ENCODE data around the gene MAPK9.
"Not testable (repeated sequence)": the region's sequence is repeated elsewhere in the genome, so short reads cannot be mapped to it uniquely, and the experiment has no call there.

The MAPK9 gene

DNA sequence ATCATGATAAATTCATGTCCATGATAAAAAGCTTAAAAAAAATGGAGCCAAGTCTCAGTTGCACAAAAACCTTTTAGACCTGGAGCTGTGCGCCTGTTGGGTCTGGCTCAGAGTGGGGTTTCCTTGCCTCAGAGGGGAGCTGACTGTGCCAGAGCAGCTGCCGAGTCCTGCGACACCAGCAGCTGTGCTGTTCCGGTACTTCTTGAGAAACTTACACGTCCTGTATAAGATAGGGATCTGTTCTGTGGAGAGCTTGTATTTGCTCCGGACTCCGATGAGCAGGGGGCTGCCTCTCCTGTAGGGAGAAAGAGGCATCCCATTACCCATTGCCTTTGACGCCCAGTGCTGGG, 32.7 kb upstream of the MAPK9 start:
- DNase-seq: no peak

DNA sequence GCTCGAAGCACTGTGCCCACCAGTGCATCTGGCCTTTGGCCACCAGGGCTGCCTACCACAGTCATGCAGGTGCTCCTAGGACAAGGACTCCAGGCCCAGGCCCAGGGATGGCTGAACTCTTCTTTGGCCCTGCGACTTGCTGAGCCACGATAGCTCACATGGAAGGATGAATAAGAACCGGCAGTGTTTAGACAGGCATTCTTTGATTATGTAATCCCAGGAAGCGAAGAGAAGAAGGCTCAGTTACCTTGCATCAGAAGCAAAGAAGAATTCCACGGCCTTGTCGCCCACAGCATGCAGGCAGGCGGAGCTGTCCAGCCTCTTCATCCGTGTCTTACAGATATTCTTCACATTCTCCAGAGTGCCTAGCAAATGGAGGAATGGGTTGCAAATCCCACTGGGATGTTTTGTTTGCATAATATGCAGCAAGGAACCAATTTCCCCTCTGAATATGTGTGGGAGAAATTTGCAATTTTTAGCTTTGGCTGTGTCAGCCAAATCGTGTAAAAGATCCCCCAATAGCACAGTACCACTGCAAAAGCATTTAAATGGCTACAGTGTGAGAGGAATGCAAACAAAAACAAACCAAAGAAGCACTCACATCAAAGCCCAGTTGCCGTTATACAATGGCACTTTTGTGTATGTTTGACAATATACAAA, 32.2 kb upstream of the MAPK9 start:
- DNase-seq: no peak

- no peak for DNase-seq
Measured at GRCh38 chr5:180323160-180323559, 31.3 kb upstream of the MAPK9 start.

DNA sequence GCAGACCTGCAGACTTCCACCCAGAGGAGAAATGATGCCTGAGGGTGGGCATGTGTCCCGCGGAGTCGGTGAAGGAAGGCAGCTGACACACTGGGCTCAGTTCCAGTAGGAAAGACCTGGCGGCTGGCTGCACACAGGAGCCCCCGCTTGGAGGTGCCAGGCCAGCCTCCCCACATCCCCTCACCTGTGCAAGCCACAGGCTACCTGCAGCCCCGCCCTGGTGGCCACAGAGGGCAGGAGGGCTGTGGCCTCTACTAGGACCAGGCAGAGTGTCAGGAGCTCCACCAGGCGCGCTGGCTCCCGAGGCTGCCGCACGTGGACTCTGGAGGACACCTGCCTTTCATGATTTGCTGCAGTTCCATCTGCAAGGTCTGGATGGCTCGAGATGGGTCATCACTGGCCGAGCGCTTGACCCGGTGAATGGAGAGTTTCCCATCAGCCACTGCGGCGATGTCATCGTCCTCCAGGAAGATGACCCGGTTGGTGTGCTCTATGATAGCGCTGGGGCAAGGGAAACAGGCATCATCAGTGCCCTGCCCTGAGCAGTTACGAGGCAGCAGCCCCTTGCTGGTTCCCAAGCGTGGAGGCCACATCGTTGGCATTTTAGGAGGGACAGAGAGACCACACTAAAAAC, 26.7 kb upstream of the MAPK9 start:
- DNase-seq: no peak

DNA sequence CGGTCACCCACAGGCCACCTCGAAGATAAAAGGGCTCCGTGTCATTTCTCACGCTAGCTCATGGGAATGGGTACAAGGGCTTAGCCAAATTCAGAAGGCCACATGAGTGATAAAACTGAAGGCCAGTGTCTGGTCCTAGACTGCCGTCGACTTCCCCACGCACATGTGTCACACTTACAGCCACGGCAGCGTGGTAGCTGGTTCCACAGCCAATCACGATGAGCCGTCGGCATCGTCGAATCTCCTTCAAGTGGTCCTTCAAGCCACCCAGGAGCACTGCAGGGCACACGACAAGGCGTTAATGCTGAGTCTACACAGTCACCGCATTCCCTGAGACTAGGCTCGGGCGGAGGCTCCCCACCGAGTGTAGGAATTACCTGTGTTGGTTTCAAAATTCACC, 24.7 kb upstream of the MAPK9 start:
- DNase-seq: no peak

DNA sequence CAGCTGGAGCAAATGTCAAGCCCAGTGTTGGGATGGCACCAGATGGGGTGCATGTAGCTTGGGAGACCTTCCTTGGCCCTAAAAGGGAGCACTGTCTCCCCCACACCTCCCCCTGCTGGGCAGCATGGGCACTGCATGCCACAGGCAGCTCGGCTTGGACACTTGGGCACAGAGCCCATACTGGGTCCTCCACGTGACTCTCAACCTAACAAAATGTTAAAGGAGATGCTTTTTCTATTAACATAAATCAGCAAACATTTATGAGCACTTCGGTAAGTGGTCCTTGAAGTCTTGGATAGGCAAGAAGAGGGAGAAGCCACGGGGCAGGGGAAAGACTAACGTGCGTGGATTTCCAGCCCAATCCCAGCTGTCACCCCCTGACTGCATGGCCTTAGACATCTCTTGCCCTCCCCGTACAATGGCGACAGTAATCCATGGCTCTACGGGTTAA, 23.9 kb upstream of the MAPK9 start:
- DNase-seq: no peak

- no peak for DNase-seq
Measured at GRCh38 chr5:180313677-180314505, 22.0 kb upstream of the MAPK9 start.

DNA sequence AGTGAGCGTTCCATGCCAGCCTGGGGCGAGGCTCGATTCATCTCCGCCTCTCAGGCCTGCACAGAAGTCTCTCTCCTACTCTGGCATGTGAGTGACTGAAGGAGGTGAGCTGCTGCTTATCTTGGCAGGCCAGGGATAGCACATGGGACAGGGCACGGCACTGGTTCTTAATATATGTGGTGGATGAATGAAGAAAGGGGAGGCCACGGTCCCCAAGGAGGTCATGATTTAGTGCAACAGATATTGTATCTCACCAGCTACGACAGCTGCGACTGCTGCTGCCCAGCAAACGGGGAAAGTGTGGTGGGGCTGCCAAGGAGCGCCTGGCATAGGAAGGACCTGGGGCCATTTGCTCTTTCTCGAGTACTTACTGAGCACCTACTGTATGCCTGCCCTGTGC, 19.3 kb upstream of the MAPK9 start:
- no peak for DNase-seq

DNA sequence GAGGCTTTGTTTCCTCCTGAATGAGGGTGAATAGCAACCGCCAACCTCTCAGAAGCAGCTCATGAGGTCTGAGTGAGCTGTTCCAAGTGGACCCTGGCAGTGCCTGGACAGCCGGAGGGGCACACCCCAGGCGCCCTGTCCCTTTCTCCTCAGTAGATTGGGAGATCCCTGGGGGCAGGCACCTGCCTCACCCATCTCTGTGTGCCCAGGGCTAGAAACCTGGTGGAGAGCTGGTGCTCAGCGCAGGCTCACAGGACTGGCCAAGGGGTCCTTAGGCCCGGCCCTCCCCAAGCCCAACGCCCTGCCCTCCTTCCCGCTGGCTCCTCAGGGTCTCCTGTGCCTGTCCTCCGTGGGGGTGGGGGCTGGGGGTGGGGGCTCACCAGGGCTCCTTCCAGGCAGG, 14.9 kb upstream of the MAPK9 start:
- DNase-seq: no peak

DNA sequence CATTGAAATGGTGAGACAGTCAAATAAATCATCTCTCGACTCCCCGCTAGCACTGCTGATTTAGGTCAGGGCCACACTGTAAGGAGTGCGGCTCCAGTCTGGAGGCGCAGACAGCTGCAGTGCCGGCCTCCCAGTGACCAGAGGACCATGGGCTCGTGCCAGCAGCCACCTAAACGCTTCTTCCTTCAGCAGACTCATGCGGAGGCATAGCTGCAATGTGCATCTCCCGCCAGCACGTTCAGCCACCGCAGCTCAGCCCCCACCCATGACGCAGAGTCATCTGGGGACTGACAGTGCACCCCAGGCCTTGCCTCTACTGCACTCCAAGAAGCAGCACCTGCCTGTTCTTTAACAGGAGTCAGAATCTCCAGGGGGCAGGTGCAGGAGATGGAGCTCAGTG, 13.6 kb upstream of the MAPK9 start:
- DNase-seq: no peak

DNA sequence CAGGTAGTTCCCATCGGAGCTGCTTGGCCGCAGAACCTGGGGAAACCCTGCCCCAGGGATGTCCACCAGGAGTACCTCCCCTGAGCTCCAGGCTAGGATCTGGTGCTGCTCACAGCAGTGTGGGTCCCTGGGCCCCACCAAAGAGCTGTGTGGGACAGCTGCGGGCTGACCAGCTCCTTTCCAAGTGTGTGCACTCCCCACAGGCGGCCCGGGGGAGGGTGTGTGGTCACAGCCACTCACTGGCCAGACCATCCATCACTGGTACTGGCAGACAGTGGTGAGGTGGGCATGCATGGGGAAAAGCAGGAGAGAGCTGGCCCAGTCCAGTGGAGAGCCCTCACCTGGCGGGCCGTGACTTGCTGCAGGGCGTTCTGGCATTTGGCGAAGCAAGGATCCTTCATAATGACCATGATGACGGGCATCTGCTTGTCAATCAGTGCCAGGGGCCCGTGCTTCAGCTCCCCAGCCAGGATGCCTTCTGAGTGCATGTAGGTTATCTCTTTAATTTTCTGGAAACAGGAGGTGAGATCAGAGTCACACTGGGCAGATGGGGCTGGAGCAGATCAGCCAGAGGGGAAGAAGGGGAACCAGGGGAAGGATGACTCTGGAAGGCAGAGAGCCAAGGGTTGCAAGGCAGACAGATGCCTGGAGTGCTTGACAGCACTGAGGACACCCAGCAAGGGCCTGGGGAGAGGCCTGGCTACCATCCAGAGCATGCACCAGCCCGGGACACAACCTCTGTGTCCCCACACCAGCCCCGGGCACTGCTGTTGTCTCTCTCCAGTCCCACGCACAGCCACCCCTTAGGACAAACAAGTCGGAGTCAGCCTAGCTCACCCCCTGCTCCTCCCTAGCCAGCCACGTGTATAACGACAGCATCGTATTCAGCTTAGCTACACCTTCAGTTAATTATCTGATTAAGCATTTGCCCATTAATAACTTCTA, 12.8 kb upstream of the MAPK9 start:
- no peak for DNase-seq

DNA sequence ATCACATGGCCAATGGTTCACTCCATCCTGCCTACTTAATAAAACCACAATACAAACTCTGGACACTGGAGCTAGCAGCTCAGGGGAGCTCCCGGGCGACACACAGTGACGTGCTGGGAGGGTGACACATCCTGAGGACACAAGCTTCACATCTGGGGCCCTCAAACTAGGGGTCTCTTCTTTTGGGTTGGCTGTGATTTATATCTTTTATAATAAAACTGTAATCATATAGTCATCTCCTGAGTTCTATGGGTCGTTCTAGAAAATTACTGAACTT, 12.1 kb upstream of the MAPK9 start:
- no peak for DNase-seq

DNA sequence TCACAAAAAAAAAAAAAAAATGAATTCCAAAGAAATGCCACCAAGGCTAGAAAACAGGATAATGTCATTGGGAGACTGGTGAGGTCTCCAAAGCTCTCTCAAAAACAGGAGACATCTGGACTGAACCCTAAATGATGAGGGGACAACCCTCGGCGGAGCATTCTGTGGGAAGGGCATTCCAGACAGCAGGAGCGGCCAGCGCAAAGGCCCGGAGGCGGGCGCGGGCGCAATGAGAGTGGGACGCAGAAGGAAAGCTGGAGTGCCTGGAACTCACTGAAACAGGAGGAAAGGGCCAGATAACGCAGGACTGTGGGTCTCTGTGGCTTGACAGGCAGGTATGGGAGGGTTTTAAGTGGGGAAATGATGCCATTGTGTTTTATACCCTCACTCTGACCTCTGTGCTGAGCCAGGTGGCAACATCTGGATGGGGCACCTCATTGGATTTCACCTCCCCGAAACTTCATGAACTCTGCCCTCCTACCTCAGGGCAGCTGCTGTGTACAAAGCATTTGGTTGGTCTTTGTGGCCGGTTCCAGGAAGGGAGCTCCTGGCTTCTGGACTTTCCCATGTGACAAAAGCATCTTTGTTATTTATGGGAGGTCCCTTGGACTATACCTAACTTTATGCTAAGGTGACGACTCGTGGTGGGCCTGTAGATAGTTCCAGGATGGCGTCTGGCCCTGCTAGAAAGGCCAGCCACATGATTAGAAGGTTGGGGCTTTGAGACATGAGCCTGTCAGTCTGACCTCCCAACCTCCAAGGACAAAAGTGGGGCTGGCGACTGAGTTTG, 11.5 kb upstream of the MAPK9 start:
- DNase-seq: no peak

GRCh38 chr5:180302256-180302655, 10.4 kb upstream of the MAPK9 start:
- DNase-seq: no peak

GRCh38 chr5:180301253-180301652, 9.4 kb upstream of the MAPK9 start:
- DNase-seq: no peak

GRCh38 chr5:180299526-180299925, 7.6 kb upstream of the MAPK9 start:
- no peak for DNase-seq

GRCh38 chr5:180299014-180299413, 7.1 kb upstream of the MAPK9 start:
- not testable (repeated sequence) for DNase-seq

GRCh38 chr5:180297587-180298282, 5.9 kb upstream of the MAPK9 start:
- no peak for DNase-seq

- DNase-seq: no peak
Measured at GRCh38 chr5:180296771-180297170, 4.9 kb upstream of the MAPK9 start.

DNA sequence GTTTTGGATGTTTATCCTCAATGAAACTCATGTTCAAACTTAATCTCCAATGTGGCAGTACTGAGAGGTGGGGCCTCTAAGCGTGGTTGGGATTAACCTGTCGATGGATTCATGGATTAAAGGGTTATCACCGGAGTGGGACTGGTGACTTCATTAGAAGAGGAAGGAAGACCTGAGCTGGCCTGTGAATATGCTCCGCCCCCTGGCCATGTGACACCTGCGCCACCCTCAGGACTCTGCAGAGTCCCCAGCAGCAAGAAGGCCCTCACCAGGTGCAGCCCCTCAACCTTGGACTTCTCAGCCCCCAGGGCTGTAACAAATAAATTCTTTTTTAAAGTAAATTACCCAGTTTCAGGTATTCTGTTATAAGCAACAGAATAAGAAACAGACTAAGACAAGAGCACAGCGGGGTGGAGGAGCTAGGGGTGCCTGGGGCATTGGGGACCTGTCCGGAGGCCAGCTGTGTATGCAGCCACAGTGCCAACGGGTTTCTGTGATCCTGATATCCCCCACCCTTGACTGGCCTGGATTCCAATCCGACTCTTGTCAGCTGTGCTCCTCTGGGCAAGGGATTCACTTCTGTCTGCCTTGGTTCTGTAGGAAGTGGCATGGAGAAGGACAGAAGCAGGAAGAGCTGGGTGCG, 3.2 kb upstream of the MAPK9 start:
- no peak for DNase-seq

DNA sequence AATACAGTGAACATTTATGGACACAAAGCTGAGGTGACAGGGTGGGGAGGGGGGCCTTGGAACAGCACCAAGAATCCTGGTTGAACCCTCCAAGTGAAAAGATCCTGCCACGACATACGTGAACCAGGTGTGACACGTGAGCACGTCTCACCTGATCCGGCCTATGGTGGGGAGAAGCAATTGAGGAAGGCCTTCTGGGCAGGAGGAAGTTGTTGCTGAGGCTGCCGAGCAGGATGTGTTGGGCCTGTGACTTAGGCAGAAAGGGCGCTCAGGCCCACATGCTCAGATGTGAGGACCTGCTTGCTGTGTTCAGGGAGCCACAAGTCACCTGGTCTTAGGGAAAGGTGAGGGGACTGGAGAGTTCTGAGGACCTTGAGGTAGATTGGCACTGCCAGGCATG, 2.5 kb upstream of the MAPK9 start:
- DNase-seq: no peak

All from GOT3 (cell line).